ENCODE data around the gene CAGE1. TPM values are rescaled to one million over a fixed set of nuclear protein-coding genes. Genes with fewer than 3 reads are reported as not detected.

Gene CAGE1
- total and polyA plus RNA-seq, 10 of the 15 experiments (the other 5 are each of a cell fraction or from before 2014, with no cell fraction given), result 0.03 to 0.42 (median 0.08) TPM; not detected in 3

DNA sequence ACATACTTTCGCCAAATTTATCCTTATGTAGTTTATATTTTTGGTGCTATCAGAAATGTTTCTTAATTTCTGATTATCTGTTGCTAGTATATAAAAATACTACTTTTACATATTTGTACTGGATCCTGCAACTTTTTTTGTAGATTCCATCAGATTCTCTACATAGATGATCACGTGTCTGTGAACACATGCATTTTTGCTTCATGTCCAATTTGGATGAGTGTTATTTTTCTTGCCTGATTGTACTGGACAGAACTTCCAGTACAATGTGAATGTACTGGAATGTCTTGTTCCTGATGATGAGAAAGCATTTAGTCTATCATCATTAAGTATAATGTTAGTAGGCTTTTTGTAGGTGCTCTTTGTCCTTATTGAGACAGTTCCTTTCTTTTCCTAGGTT lies 51.5 kb downstream of the CAGE1 start:
- TF ChIP-seq REST (IDR thresholded peaks at IDR 0.05; ENCODE audit: low read depth, low read length) (no peak), CREM (IDR thresholded peaks at IDR 0.05; ENCODE audit: low read depth) (no peak), MYB (IDR thresholded peaks at IDR 0.05; ENCODE audit: borderline replicate concordance, low read depth, low read length) (no peak), NFYB (IDR thresholded peaks at IDR 0.05; ENCODE audit: insufficient read depth, low read depth, low read length) (no peak), NR2F1 (conservative IDR thresholded peaks at IDR 0.05) (no peak), EP300 (IDR thresholded peaks at IDR 0.05; ENCODE audit: borderline replicate concordance in 1 of 2, control insufficient read depth in 1 of 2, low read depth in 2 of 2, low read length in 2 of 2) (no peak), ZBTB40 (IDR thresholded peaks at IDR 0.05; ENCODE audit: borderline replicate concordance) (no peak), KLF5 (IDR thresholded peaks at IDR 0.05; ENCODE audit: partially characterized antibody) (no peak), RB1 (IDR thresholded peaks at IDR 0.05; ENCODE audit: borderline replicate concordance) (no peak), HDAC6 (IDR thresholded peaks at IDR 0.05; ENCODE audit: unreplicated experiment) (no peak), SMC3 (IDR thresholded peaks at IDR 0.05; ENCODE audit: borderline replicate concordance, low read length) (no peak)
- TF ChIP-seq, protein P1, sequence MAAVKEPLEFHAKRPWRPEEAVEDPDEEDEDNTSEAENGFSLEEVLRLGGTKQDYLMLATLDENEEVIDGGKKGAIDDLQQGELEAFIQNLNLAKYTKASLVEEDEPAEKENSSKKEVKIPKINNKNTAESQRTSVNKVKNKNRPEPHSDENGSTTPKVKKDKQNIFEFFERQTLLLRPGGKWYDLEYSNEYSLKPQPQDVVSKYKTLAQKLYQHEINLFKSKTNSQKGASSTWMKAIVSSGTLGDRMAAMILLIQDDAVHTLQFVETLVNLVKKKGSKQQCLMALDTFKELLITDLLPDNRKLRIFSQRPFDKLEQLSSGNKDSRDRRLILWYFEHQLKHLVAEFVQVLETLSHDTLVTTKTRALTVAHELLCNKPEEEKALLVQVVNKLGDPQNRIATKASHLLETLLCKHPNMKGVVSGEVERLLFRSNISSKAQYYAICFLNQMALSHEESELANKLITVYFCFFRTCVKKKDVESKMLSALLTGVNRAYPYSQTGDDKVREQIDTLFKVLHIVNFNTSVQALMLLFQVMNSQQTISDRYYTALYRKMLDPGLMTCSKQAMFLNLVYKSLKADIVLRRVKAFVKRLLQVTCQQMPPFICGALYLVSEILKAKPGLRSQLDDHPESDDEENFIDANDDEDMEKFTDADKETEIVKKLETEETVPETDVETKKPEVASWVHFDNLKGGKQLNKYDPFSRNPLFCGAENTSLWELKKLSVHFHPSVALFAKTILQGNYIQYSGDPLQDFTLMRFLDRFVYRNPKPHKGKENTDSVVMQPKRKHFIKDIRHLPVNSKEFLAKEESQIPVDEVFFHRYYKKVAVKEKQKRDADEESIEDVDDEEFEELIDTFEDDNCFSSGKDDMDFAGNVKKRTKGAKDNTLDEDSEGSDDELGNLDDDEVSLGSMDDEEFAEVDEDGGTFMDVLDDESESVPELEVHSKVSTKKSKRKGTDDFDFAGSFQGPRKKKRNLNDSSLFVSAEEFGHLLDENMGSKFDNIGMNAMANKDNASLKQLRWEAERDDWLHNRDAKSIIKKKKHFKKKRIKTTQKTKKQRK (IDR thresholded peaks at IDR 0.05; ENCODE audit: low read depth, low read length), result no peak
- H3K4me3 ChIP-seq, result no peak overlapping the region
- SMC1A ChIA-PET (ENCODE audit: uncharacterized antibody, unreplicated experiment), result interaction anchor here (3.8 kb wide), 1 partner anchor 62 kb away, joined by 30 read pairs; no protein-coding TSS in a partner anchor
- FAIRE-seq (no peak), ATAC-seq (no peak), DNase-seq (ENCODE audit: low read depth, low spot score) (no peak)
- no peak overlapping the region for H3K9ac ChIP-seq (ENCODE audit: control insufficient read depth, insufficient read depth, low read length)
- no TSS peak for BruUV-seq (replicated peaks)
- H3K4me1 ChIP-seq (ENCODE audit: control insufficient read depth, insufficient read depth, low read length), result no peaks in the 10 kb centered on the region
- no peaks in the 10 kb centered on the region for H4K20me1 ChIP-seq (ENCODE audit: control insufficient read depth, insufficient read depth)
- RAD21 ChIA-PET (ENCODE audit: unreplicated experiment), result interaction anchor here (1.7 kb wide), 1 partner anchor 62 kb away, joined by 9 read pairs; no protein-coding TSS in a partner anchor
- no peak overlapping the region for H3K27ac ChIP-seq (ENCODE audit: control insufficient read depth, insufficient read depth)
- POLR2A ChIA-PET, result no interaction called here
- intact Hi-C loops (cut with micrococcal nuclease; ENCODE audit: unreplicated experiment) (loop anchor here (2.0 kb wide), 1 partner anchor 61 kb away; no protein-coding TSS in a partner anchor), in situ Hi-C loops (cut with MboI) (no loop called here)
- H3K36me3 ChIP-seq (ENCODE audit: control insufficient read depth in 2 of 2, insufficient read depth in 2 of 2, low read length in 1 of 2), result no peaks in the 10 kb centered on the region
- 57% methylated on average over 2 of the region's 2 CpGs for WGBS (ENCODE audit: insufficient coverage, insufficient replicate concordance, low lambda C conversion rate, missing lambda C conversion rate)
- no peaks in the 10 kb centered on the region for H3K9me3 ChIP-seq (replicated peaks; ENCODE audit: control insufficient read depth, insufficient read depth, low read length)
- H3K79me2 ChIP-seq (ENCODE audit: control insufficient read depth, insufficient read depth, low read length), result no peaks in the 10 kb centered on the region
- no peak overlapping the region for H2AFZ ChIP-seq (ENCODE audit: control insufficient read depth, low read depth, low read length)
- H3K4me2 ChIP-seq (ENCODE audit: control insufficient read depth, insufficient read depth), result no peak overlapping the region
- peaks cover 0 to 1% of the 10 kb centered on the region in 2 experiments; a peak in 2 of 4 replicates for H3K27me3 ChIP-seq (replicated peaks in 1 of 2; ENCODE audit: control insufficient read depth in 2 of 2, insufficient read depth in 2 of 2, low read length in 1 of 2)
- CTCF ChIA-PET, result interaction anchor here (0.8 to 8.4 kb wide), 2 partner anchors 62 to 78 kb away, joined by 3 to 83 read pairs; no protein-coding TSS in a partner anchor

Data from GM12878 (cell line).